ENCODE data around the gene TMEM167B. TPM values are rescaled to one million over a fixed set of nuclear protein-coding genes. Genes with fewer than 3 reads are reported as not detected.

TMEM167B gene
- total RNA-seq, 1 donor from 2014 or later: 45.0 TPM

DNA sequence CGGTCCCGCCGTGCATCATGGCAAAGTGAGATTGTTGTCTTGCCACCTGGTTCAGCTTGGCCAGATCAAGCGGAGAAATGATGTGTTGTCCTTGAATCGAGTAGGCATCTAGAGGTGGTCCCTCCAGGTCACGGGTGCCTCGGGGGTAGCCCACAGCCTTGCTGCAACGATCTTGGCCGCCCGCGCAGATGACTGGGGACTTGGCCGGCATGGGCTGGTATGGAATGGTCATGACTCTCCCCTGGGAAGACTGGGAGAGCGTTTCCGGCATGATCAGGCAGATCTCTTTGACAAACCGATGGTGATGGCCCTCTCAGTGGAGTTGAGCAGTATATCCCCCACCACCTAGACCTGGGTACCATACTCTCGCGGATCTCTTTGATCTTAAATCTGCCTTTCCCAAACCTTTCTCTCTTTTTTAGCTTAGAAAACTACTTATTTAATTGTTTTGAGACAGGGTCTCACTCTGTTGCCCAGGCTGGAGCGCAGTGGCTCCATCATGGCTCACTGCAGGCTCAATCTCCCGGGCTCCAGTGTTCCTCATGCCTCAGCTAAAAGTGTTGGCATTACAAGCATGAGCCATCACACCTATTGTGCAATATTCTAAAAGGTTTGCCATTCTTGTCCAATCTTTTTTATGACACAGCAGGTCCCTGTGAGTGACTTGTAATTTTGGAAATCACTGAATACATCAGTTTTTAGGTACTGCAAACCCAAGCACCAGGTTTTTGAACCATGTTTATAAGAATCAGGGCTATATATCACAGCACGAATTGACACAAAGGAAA, 14.0 kb downstream of the TMEM167B start:
- Mint-ChIP-seq H3K27me3 (no peaks in the 10 kb centered on the region), H3K4me1 (peaks cover 17% of the 10 kb centered on the region), H3K27ac (no peak overlapping the region), H3K4me3 (no peak overlapping the region), H3K9me3 (no peaks in the 10 kb centered on the region), H3K36me3 (ENCODE audit: low read depth) (peaks cover 16% of the 10 kb centered on the region)
- ChIA-PET CTCF (no interaction called here), POLR2A (interaction anchor here (1.8 kb wide), 1 partner anchor 14 kb away, joined by 7 read pairs; the partner anchor contains the start of gene TMEM167B)
- ATAC-seq (ENCODE audit: low read depth) (no peak), DNase-seq (no peak)
- TF ChIP-seq, protein P1, sequence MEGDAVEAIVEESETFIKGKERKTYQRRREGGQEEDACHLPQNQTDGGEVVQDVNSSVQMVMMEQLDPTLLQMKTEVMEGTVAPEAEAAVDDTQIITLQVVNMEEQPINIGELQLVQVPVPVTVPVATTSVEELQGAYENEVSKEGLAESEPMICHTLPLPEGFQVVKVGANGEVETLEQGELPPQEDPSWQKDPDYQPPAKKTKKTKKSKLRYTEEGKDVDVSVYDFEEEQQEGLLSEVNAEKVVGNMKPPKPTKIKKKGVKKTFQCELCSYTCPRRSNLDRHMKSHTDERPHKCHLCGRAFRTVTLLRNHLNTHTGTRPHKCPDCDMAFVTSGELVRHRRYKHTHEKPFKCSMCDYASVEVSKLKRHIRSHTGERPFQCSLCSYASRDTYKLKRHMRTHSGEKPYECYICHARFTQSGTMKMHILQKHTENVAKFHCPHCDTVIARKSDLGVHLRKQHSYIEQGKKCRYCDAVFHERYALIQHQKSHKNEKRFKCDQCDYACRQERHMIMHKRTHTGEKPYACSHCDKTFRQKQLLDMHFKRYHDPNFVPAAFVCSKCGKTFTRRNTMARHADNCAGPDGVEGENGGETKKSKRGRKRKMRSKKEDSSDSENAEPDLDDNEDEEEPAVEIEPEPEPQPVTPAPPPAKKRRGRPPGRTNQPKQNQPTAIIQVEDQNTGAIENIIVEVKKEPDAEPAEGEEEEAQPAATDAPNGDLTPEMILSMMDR (IDR thresholded peaks at IDR 0.05): no peak
- intact Hi-C loops (cut with micrococcal nuclease): loop anchor here (5.0 kb wide), 1 partner anchor 388 kb away; the partner anchor contains the start of gene CYB561D1

DNA sequence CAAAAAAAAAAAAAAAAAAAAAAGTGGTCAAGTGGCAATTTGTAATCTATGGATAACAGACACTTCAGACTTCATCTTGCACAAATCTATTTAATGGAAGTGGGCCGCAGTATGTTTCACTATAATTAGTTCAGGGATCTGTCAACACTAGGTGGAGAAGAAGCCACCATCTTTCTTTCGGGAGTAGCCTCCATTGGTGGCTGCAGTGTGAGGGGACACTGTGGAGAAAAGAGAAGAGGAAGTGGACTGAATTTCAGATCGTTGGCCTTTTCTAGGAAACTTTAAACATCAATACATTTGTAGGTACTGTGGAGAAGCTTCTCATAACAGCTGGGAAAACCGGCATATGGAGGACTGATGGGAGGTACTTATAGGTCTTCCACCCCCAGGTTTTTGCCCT, 15.3 kb downstream of the TMEM167B start:
- Mint-ChIP-seq H3K27ac (no peak overlapping the region), H3K27me3 (no peaks in the 10 kb centered on the region), H3K9me3 (no peaks in the 10 kb centered on the region), H3K4me3 (no peak overlapping the region), H3K36me3 (ENCODE audit: low read depth) (peaks cover 12% of the 10 kb centered on the region), H3K4me1 (peaks cover 11% of the 10 kb centered on the region)
- TF ChIP-seq, protein P1 (IDR thresholded peaks at IDR 0.05): no peak
- POLR2A ChIA-PET: no interaction called here
- CTCF ChIA-PET: no interaction called here
- intact Hi-C loops (cut with micrococcal nuclease): no loop called here
- no peak for DNase-seq
- ATAC-seq (ENCODE audit: low read depth): no peak

DNA sequence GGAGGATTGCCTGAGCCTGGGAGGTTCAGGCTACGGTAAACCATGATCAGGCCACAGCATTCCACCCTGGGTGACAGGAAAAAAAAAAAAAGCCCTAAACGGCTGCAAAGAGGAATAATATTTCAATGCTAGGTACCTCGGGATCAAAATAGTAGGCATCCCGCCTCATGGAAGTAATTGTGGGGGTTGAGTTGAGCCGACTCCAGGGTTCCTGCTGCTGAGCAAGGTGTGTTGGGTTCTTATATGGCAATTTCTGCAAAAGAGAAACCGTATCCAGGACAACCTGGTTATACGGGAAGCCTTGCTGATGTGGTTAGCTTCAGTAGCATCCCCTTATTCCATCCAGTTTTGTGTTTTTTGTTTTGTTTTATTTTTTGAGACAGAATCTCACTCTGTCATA, 17.2 kb downstream of the TMEM167B start:
- ChIA-PET CTCF (no interaction called here), POLR2A (no interaction called here)
- intact Hi-C loops (cut with micrococcal nuclease): no loop called here
- H3K4me1 Mint-ChIP-seq: peaks cover 9% of the 10 kb centered on the region
- H3K4me3 Mint-ChIP-seq: no peak overlapping the region
- peaks cover 5% of the 10 kb centered on the region for H3K36me3 Mint-ChIP-seq (ENCODE audit: low read depth)
- no peak for ATAC-seq (ENCODE audit: low read depth)
- no peak overlapping the region for H3K27ac Mint-ChIP-seq
- H3K9me3 Mint-ChIP-seq: no peaks in the 10 kb centered on the region
- no peak for DNase-seq
- TF ChIP-seq, protein P1 (IDR thresholded peaks at IDR 0.05): no peak
- H3K27me3 Mint-ChIP-seq: peaks cover 2% of the 10 kb centered on the region

DNA sequence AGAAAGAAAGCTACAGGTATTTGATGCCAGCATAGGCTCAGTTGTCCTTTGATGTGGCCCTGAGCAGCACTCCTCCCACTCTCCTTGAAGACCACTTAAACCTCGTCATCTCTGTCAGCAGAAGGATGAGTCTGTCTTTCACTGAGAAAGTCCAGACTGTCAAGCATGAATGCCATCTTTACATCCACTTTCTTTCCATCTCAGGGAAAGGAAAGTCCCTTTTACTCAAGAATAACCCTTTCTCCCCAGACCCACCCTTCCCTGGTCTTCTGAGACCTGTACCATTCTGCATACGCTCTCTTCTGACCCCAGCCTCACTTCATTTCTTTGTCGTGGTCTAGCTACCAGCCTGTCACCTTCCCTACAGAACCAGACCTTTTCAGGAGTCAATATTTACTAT, 19.3 kb downstream of the TMEM167B start:
- no peak for ATAC-seq (ENCODE audit: low read depth)
- H3K27me3 Mint-ChIP-seq: peaks cover 14% of the 10 kb centered on the region
- ChIA-PET POLR2A (interaction anchor here (0.6 to 4.9 kb wide), 4 partner anchors 10 to 316 kb away, joined by 3 to 57 read pairs (median 4); partner anchors contain the start of gene TMEM167B), CTCF (interaction anchor here (0.6 to 3.4 kb wide), 3 partner anchors 10 to 356 kb away, joined by 3 to 16 read pairs (median 3); partner anchors contain the start of gene TAF13)
- no peaks in the 10 kb centered on the region for H3K36me3 Mint-ChIP-seq (ENCODE audit: low read depth)
- H3K9me3 Mint-ChIP-seq: no peaks in the 10 kb centered on the region
- TF ChIP-seq, protein P1 (IDR thresholded peaks at IDR 0.05): no peak
- no peak for DNase-seq
- intact Hi-C loops (cut with micrococcal nuclease): loop anchor here (5.0 to 10.0 kb wide), 5 partner anchors 102 to 512 kb away; partner anchors contain the start of genes GPSM2, PRPF38B, SARS1 and SORT1
- no peak overlapping the region for H3K27ac Mint-ChIP-seq
- peaks cover 25% of the 10 kb centered on the region for H3K4me1 Mint-ChIP-seq
- H3K4me3 Mint-ChIP-seq: no peak overlapping the region

DNA sequence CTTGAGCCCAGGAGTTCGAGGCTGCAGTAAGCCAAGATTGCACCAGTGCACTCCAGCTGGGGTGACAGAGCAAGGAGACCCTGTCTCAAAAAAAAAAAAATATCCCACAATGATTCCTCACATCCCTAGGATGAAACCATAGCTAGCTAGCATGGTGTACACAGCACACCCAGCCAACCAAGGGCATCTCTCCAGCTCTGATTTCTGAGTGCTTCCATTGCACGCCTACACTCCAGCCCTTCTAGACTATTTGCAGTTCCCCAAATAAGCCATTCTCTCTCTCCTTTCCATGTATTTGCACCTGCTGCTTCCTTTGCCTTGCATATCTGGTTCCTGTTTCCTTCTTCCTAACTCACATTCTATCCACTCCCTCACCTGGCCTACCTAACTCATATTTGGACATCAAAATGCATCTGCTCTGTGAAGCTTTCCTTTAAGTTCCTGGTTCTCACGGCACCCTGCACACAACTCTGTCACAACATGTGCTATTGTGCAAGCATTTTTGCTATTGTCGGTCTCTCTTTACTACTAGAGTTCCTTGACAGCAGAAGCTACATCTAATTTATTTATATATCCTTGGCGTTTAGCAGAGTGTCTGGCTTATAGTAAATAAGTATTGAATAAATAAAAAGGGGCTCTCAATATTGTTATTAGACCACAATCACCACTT, 21.0 kb downstream of the TMEM167B start:
- Mint-ChIP-seq H3K9me3 (no peaks in the 10 kb centered on the region), H3K27me3 (peaks cover 25% of the 10 kb centered on the region), H3K27ac (no peak overlapping the region), H3K4me3 (no peak overlapping the region), H3K36me3 (ENCODE audit: low read depth) (no peaks in the 10 kb centered on the region), H3K4me1 (peaks cover 25% of the 10 kb centered on the region)
- DNase-seq (no peak), ATAC-seq (ENCODE audit: low read depth) (no peak)
- intact Hi-C loops (cut with micrococcal nuclease): loop anchor here (1.0 to 10.0 kb wide), 8 partner anchors 11 to 511 kb away; partner anchors contain the start of genes GPSM2, PRPF38B, SARS1 and SORT1
- TF ChIP-seq, protein P1 (IDR thresholded peaks at IDR 0.05): no peak
- ChIA-PET POLR2A (interaction anchor here (0.8 to 4.9 kb wide), 5 partner anchors 9 to 35 kb away, joined by 3 to 57 read pairs (median 5); partner anchors contain the start of genes TAF13 and TMEM167B), CTCF (interaction anchor here (0.9 to 3.4 kb wide), 7 partner anchors 9 to 148 kb away, joined by 3 to 18 read pairs (median 5); partner anchors contain the start of genes CLCC1, TAF13 and WDR47)

Data from activated B cell treated with CpG ODN at 0.5 μM for 24 hours (primary cell).